Suprapubic skin (tissue), 4 donors: ENCODE results near the gene CYP19A1. TPM values are rescaled to one million over a fixed set of nuclear protein-coding genes. Genes with fewer than 3 reads are reported as not detected.
"Not testable (repeated sequence)": the region's sequence is repeated elsewhere in the genome, so short reads cannot be mapped to it uniquely, and the experiment has no call there.

Experiments used
- DNase-seq, 2 donors: peaks; one replicate each; pipeline ENCODE4 v3.0.0-alpha.2; 2019; ENCODE audit warnings: low spot score in 2 of 2
- H3K27ac ChIP-seq: fragments of 200-600 bp; sonication (generic); one replicate; pipeline ENCODE4 v1.5.1; 2019
- H3K27me3 ChIP-seq: fragments of 200-600 bp; sonication (generic); one replicate; pipeline ENCODE4 v1.5.1; 2019
- H3K36me3 ChIP-seq: fragments of 200-600 bp; sonication (generic); one replicate; pipeline ENCODE4 v1.5.1; 2019
- H3K4me1 ChIP-seq: fragments of 200-600 bp; sonication (generic); one replicate; pipeline ENCODE4 v1.5.1; 2019
- H3K4me3 ChIP-seq: fragments of 200-600 bp; sonication (generic); one replicate; pipeline ENCODE4 v1.5.1; 2019; ENCODE audit warnings: mild to moderate bottlenecking
- H3K9me3 ChIP-seq: fragments of 200-600 bp; sonication (generic); one replicate; pipeline ENCODE4 v1.5.1; 2019
- EP300 ChIP-seq: sonication (generic); formaldehyde crosslinking; IDR thresholded peaks from one replicate; pipeline ENCODE4 v1.6.1; 2017; ENCODE audit warnings: antibody characterized with exemption
- POLR2A ChIP-seq, 2 donors: fragments of 450-650 bp; IDR thresholded peaks; one replicate each; pipeline ENCODE4 v1.6.1; 2017; ENCODE audit warnings: antibody characterized with exemption in 2 of 2, mild to moderate bottlenecking in 2 of 2, moderate library complexity in 2 of 2
- POLR2AphosphoS5 ChIP-seq, 3 donors: sonication (generic); formaldehyde crosslinking; IDR thresholded peaks; one replicate each; pipeline ENCODE4 v1.6.1; 2017; ENCODE audit warnings: antibody characterized with exemption in 3 of 3
- WGBS: methylation state at CpG from one replicate; pipeline ENCODE4 v1.1.5; 2018; 5-methylcytosine and 5-hydroxymethylcytosine counted together
- total RNA-seq, 4 donors: library from RNA; depleted of rRNA; stranded (reverse); fragments of >200 nt; gene quantifications; one replicate each; pipeline ENCODE4 v1.1.0, GENCODE V29; 2016
- TF ChIP-seq, protein P1 (sequence below), 2 donors: fragments of 200-600 bp in 1 of 2; fragments of 450-650 bp in 1 of 2; sonication (generic) in 1 of 2; IDR thresholded peaks; one replicate each; pipeline ENCODE4 v1.5.1; 2016 to 2019; ENCODE audit warnings: antibody characterized with exemption in 2 of 2, mild to moderate bottlenecking in 1 of 2, moderate library complexity in 1 of 2

The CYP19A1 gene
- total RNA-seq, 4 donors from 2014 or later = 2.7 to 6.8 (median 5.6) TPM

- H3K4me3 ChIP-seq = no peak overlapping the region
- H3K4me1 ChIP-seq = no peaks in the 10 kb centered on the region
- TF ChIP-seq, protein P1, sequence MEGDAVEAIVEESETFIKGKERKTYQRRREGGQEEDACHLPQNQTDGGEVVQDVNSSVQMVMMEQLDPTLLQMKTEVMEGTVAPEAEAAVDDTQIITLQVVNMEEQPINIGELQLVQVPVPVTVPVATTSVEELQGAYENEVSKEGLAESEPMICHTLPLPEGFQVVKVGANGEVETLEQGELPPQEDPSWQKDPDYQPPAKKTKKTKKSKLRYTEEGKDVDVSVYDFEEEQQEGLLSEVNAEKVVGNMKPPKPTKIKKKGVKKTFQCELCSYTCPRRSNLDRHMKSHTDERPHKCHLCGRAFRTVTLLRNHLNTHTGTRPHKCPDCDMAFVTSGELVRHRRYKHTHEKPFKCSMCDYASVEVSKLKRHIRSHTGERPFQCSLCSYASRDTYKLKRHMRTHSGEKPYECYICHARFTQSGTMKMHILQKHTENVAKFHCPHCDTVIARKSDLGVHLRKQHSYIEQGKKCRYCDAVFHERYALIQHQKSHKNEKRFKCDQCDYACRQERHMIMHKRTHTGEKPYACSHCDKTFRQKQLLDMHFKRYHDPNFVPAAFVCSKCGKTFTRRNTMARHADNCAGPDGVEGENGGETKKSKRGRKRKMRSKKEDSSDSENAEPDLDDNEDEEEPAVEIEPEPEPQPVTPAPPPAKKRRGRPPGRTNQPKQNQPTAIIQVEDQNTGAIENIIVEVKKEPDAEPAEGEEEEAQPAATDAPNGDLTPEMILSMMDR (IDR thresholded peaks at IDR 0.05) = no peak
- TF ChIP-seq POLR2A (IDR thresholded peaks at IDR 0.05) (no peak), POLR2AphosphoS5 (IDR thresholded peaks at IDR 0.05) (no peak)
- WGBS = 83% methylated on average over 6 of the region's 6 CpGs
- no peak overlapping the region for H3K27ac ChIP-seq
- no peaks in the 10 kb centered on the region for H3K36me3 ChIP-seq
- H3K27me3 ChIP-seq = peaks cover 3% of the 10 kb centered on the region
- H3K9me3 ChIP-seq = no peaks in the 10 kb centered on the region
- no peak for DNase-seq
Measured at GRCh38 chr15:51283026-51283425, 55.4 kb downstream of the CYP19A1 start.

GRCh38 chr15:51282241-51282640 lies 56.2 kb downstream of the CYP19A1 start:
- 49% methylated on average over 2 of the region's 2 CpGs for WGBS
- not testable (repeated sequence) for DNase-seq, H3K4me3 ChIP-seq, H3K27ac ChIP-seq, H3K27me3 ChIP-seq, H3K36me3 ChIP-seq, H3K9me3 ChIP-seq, H3K4me1 ChIP-seq

- 73% methylated on average over 4 of the region's 4 CpGs for WGBS
- no peak overlapping the region for H3K4me3 ChIP-seq
- no peaks in the 10 kb centered on the region for H3K4me1 ChIP-seq
- H3K36me3 ChIP-seq = no peaks in the 10 kb centered on the region
- peaks cover 3% of the 10 kb centered on the region for H3K27me3 ChIP-seq
- no peak for TF ChIP-seq POLR2AphosphoS5 (IDR thresholded peaks at IDR 0.05)
- TF ChIP-seq, protein P1 (IDR thresholded peaks at IDR 0.05) = peak; percentile 16 to 31
- no peak overlapping the region for H3K27ac ChIP-seq
- no peak for DNase-seq
- H3K9me3 ChIP-seq = no peaks in the 10 kb centered on the region
Measured at GRCh38 chr15:51281368-51281967, 56.9 kb downstream of the CYP19A1 start.

- H3K27ac ChIP-seq = no peak overlapping the region
- TF ChIP-seq EP300 (no peak), POLR2A (IDR thresholded peaks at IDR 0.05) (no peak), POLR2AphosphoS5 (IDR thresholded peaks at IDR 0.05) (no peak)
- TF ChIP-seq, protein P1 (IDR thresholded peaks at IDR 0.05) = no peak
- no peaks in the 10 kb centered on the region for H3K9me3 ChIP-seq
- no peak overlapping the region for H3K4me3 ChIP-seq
- H3K27me3 ChIP-seq = peaks cover 3% of the 10 kb centered on the region
- WGBS = 100% methylated on average over 3 of the region's 4 CpGs
- no peaks in the 10 kb centered on the region for H3K36me3 ChIP-seq
- DNase-seq = no peak
- H3K4me1 ChIP-seq = no peaks in the 10 kb centered on the region
Measured at GRCh38 chr15:51280838-51281237, 57.6 kb downstream of the CYP19A1 start.

- Histone ChIP-seq H3K9me3 (no peaks in the 10 kb centered on the region), H3K36me3 (no peaks in the 10 kb centered on the region), H3K4me3 (no peak overlapping the region), H3K4me1 (no peaks in the 10 kb centered on the region), H3K27ac (no peak overlapping the region), H3K27me3 (peaks cover 3% of the 10 kb centered on the region)
- WGBS = 93% methylated on average over 1 of the region's 1 CpG
- TF ChIP-seq, protein P1 (IDR thresholded peaks at IDR 0.05) = no peak
- TF ChIP-seq POLR2AphosphoS5 (IDR thresholded peaks at IDR 0.05) (no peak), EP300 (no peak), POLR2A (IDR thresholded peaks at IDR 0.05) (no peak)
- no peak for DNase-seq
Measured at GRCh38 chr15:51279391-51279790, 59.0 kb downstream of the CYP19A1 start.

- no peak overlapping the region for H3K27ac ChIP-seq
- TF ChIP-seq, protein P1 (IDR thresholded peaks at IDR 0.05) = no peak
- TF ChIP-seq EP300 (no peak), POLR2A (IDR thresholded peaks at IDR 0.05) (no peak), POLR2AphosphoS5 (IDR thresholded peaks at IDR 0.05) (no peak)
- no peak for DNase-seq
- no peaks in the 10 kb centered on the region for H3K36me3 ChIP-seq
- WGBS = 68% methylated on average over 3 of the region's 3 CpGs
- no peaks in the 10 kb centered on the region for H3K4me1 ChIP-seq
- H3K4me3 ChIP-seq = no peak overlapping the region
- H3K27me3 ChIP-seq = peaks cover 3% of the 10 kb centered on the region
- H3K9me3 ChIP-seq = no peaks in the 10 kb centered on the region
Measured at GRCh38 chr15:51277101-51277500, 61.3 kb downstream of the CYP19A1 start.
